AG04449 (cell line): ENCODE results near the gene NUDT19.

ENCODE experiments used
- CTCF ChIA-PET: fragments of 350-600 bp; formaldehyde crosslinking; extraction: SDS; loops from one replicate; lab custom pipeline; 2021; ENCODE audit warnings: antibody characterized with exemption; lab: Yijun Ruan, JAX
- POLR2A ChIA-PET: fragments of 400-600, 350-600 bp; formaldehyde crosslinking; extraction: SDS; loops from one replicate; lab custom pipeline; 2020; ENCODE audit warnings: antibody characterized with exemption, inconsistent platforms; lab: Yijun Ruan, JAX
- DNase-seq: peaks from one replicate; pipeline ENCODE4 v3.0.0-alpha.2; 2010; ENCODE audit warnings: low read depth, low spot score
- H3K4me3 ChIP-seq: 2 replicates; pipeline ENCODE4 v1.5.1; 2011; ENCODE audit warnings: low read depth, mild to moderate bottlenecking, control low read depth, low read length
- CTCF ChIP-seq: IDR thresholded peaks from one replicate; pipeline ENCODE4 v1.5.1; 2011; ENCODE audit warnings: mild to moderate bottlenecking, moderate library complexity, low read length, control low read depth, inconsistent platforms; ENCODE audit not compliant: insufficient read depth; ENCODE audit errors: missing control alignments

NUDT19 gene

GRCh38 chr19:32750441-32751055, 58.9 kb downstream of the NUDT19 start:
- no peak overlapping the region for H3K4me3 ChIP-seq
- ChIA-PET CTCF (no interaction called here), POLR2A (no interaction called here)
- DNase-seq = no peak
- no peak for TF ChIP-seq CTCF

- POLR2A ChIA-PET = no interaction called here
- TF ChIP-seq CTCF = no peak
- no peak overlapping the region for H3K4me3 ChIP-seq
- CTCF ChIA-PET = no interaction called here
- no peak for DNase-seq
Measured at GRCh38 chr19:32751066-32751465, 59.4 kb downstream of the NUDT19 start.

DNA sequence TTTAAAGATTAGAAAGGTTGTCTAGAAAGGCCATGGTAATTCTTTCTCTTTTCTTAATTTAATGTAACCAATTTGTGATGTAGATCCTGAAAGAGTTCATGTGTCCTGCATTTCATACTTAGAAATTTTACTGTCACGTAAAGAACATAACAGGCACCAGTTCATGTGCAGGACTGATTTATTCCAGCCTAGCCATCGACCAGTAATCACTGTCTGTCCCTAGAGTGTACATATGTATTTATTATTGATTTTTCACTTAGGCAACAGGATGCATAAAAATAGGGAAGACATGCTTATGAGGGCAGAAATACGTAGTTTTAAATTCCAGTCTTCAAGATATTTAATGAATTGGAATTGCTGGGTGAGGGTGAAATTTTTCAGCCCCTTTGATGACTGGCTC, 65.6 kb downstream of the NUDT19 start:
- no peak overlapping the region for H3K4me3 ChIP-seq
- TF ChIP-seq CTCF = no peak
- POLR2A ChIA-PET = no interaction called here
- CTCF ChIA-PET = no interaction called here
- DNase-seq = no peak
